Measurements from ENCODE around the gene BTNL9.
"Not testable (repeated sequence)": the region's sequence is repeated elsewhere in the genome, so short reads cannot be mapped to it uniquely, and the experiment has no call there.

Gene BTNL9

GRCh38 chr5:181039931-181040630, at the start of gene BTNL9:
TSS of gene BTNL9 (plus strand) at chr5:181040266. CDS start at chr5:181045490, 5,224 bp downstream.
- DNase-seq = no peak

DNA sequence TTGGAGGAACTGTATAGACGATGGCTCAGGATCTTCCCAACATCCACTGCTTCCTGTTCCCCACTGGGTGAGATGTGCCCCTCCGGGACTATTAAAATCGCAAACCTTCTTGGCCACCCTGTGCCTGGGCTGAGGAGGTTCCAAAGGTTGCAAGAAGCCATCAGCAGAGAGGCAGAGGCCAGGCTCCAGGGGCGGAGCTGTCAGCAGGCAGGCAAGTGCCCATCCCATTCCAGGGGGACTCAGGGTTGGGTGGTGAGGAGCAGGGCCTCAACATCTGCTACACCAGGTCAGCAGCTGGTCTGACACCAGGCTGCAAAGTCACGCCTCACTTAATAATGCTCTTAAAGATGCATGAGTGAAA, 49.2 kb upstream of the BTNL9 start:
- DNase-seq = no peak

DNA sequence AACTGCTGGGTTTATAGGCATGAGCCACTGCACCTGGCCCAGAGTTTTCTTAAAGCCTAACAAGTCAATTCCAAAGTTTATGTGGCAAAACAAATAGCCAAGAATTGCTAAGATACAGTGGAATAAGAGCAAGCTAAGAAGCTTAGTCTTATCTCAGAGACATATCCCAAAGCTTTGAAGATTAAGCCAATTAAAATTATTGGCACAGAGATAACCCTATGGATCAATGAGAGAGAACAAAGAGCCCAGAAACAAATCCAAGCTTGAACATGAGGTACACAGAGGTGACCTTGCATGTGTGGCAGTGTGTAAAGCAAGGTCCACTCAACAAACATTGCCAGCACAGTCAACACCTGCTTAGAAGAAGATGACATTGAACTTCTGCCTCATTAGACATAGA, 38.1 kb upstream of the BTNL9 start:
- no peak for DNase-seq

GRCh38 chr5:181005791-181006190, 34.3 kb upstream of the BTNL9 start:
- no peak for DNase-seq

DNA sequence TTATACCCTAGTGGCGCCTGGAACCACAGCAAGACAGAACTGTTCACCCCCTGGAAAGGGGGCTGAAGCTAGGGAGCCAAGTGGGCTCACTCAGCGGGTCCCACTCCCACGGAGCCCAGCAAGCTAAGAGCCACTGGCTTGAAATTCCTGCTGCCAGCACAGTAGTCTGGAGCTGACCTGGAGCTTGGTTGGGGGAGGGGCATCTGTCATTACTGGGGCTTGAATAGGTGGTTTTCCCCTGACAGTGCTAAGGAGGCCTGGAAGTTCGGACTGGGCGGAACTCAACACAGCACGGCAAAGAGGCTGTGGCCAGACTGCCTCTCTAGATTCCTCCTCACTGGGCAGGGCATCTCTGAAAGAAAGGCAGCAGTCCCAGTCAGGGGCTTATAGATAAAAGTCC, 31.9 kb upstream of the BTNL9 start:
- no peak for DNase-seq

DNA sequence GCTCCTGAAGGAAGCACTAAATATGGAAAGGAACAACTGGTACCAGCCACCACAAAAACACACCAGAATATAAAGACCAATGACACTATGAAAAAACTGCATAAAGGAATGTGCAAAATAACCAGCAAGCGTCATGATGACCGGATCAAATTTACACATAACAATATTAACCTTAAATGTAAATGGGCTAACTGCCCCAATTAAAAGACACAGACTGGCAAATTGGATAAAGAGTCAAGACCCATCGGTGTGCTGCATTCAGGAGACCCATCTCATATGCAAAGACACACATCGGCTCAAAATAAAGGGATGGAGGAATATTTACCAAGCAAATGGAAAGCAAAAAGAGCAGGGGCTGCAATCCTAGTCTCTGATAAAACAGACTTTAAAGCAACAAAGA, 30.0 kb upstream of the BTNL9 start:
- not testable (repeated sequence) for DNase-seq

DNA sequence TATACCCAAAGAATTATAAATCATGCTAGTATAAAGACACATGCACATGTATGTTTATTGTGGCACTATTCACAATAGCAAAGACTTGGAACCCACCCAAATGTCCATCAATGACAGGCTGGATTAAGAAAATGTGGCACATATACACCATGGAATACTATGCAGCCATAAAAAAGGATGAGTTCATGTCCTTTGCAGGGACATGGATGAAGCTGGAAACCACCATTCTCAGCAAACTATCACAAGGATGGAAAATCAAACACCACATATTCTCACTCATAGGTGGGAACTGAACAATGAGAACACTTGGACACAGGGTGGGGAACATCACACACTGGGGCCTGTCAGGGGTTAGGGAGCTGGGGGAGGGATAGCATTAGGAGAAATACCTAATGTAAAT, 25.4 kb upstream of the BTNL9 start:
- not testable (repeated sequence) for DNase-seq

DNA sequence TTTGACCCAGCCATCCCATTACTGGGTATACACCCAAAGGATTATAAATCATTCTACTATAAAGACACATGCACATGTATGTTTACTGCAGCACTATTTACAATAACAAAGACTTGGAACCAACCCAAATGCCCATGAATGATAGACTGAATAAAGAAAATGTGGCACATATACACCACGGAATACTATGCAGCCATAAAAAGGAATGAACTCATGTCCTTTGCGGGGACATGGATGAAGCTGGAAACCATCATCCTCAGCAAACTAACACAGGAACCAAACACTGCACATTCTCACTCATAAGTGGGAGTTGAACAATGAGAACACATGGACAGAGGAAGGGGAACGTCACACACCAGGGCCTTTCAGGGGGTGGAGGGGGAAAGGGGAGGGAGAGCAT, 22.6 kb upstream of the BTNL9 start:
- not testable (repeated sequence) for DNase-seq

DNA sequence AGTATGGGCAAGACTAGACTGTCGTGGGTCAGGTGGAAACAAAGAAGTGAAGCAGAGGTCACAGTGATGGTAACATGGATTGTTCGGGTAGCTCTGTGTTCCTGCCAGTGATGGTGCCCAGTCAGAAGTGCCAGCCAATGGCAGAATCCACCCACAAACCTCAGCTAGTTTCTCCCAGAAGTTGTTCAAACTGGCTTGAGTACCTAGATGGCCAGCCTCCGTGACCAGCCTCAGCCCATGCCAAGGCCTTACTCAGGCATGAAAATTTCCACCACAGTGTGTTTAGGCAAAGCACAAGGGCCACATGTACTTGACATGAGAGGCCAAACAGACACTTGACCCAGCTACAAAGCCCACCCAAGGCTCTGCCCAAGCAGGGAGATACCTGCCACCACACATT, 19.4 kb upstream of the BTNL9 start:
- no peak for DNase-seq

- peak; percentile 14 for DNase-seq
Observed at GRCh38 chr5:181024245-181025064, 15.6 kb upstream of the BTNL9 start.

DNA sequence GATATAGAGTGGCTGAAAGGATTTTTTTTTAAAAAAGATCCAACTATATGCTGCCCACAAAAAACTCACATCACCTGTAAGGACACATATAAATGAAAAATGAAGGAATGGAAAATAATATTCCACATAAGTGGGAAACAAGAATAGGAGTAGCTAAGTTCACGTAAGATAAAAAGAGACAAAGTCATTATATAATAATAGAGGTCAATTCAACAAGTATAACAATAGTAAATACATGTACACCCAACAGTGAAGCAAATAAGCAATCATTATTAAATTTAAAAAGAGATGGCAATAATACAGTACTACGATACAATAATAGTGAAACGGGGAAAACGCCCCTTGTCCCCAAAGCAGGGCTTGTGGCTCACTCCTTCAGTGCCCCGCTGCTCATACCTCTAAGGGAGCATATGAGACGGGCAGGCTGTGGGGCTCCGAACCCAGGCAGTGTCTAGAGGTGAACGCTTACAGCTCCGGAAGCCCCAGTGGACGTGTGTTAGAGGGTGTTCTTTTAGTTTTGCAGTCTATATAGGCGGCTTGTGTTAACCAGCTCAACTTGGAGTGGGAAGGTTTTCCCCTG, 12.5 kb upstream of the BTNL9 start:
- no peak for DNase-seq

DNA sequence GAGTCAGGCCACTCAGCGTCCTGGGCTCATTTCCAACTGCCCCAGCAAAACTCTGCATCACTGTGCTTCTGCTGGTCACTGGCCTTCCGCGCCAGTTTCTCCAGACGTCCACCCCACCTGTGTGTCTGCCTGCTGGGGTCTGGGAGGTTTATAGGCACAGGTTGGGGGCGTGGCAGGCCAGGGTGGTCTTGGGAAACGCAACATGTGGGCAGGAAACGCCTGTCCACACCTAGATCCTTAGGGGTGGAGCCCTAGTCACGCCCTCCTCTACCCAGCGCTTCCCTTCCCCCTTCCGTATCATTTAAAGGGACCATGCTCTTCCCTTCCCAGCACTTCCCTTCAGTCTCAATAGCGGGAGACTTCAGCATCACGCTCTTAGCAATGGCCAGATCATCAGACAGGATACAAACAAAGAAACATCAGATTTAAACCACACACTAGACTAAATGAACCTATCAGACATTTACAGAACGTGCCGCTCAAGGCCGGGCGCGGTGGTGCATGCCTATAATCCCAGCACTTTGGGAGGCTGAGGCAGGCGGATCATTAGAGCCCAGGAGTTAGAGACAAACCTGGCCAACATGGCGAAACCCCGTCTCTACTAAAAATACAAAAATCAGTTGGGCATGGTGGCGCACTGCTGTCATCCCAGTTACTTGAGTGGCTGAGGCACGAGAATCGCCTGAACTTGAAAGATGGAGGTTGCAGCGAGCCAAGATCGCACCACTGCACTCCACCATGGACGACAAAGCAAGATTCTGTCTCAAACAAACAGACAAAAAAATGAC, 11.8 kb upstream of the BTNL9 start:
- no peak for DNase-seq

DNA sequence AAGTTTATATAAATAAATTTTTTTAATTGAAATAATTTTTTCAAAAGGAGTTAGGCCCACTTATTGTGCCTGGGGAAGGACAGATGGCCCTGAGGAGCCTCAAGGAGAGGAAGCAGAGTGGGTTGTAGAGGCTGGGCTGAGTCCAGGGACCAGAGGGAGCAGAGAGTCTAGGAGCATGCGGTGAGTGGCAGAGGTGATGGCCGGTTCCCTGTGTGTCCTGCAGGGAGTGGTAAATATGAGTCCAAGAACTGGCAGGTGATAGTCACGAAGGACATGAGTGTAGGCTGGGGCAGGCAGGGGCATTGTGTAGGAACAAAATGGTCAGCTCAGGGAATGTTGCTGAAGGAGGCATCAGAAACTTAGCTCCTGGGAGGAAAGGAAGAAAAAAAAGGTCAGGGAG, 8.3 kb upstream of the BTNL9 start:
- no peak for DNase-seq

DNA sequence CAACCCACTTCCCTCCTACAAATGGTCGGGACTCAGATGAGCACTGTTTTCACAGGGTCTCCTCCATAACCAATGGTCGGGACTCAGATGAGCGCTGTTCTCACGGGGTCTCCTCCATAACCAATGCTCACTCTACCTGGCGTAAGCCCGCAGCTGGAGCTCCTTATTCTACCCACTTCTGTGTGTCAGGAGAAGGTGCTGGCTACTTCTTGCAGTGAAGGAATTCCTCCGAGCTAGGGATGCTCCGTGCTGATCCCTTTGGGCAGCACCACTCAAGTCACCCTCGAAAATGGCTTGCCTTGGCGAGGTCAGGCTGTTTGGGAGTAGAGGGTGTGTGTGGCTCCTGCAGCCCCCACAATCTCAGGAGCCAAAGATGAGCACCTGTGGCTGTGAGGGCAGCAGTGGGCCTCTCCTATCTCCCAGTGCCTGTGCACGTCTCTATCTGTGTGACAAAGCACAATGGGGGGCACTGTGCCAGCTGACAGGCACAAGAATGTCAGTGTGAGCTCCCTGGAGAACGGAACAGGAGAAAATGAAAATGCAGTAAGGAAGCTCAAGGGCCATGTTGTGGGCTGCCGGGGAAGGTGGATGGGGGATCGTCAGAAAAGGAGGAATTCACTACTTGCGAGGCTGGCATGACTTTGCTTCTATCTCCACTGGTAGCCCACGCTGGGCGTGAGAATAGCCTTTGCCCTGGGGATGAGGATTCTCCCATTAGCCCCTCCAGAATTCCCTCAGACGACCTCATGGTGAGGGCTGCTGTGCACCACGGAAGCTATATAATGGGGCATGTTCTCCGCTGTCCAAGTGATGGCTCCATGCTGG, 3.9 kb upstream of the BTNL9 start:
- DNase-seq = no peak

DNA sequence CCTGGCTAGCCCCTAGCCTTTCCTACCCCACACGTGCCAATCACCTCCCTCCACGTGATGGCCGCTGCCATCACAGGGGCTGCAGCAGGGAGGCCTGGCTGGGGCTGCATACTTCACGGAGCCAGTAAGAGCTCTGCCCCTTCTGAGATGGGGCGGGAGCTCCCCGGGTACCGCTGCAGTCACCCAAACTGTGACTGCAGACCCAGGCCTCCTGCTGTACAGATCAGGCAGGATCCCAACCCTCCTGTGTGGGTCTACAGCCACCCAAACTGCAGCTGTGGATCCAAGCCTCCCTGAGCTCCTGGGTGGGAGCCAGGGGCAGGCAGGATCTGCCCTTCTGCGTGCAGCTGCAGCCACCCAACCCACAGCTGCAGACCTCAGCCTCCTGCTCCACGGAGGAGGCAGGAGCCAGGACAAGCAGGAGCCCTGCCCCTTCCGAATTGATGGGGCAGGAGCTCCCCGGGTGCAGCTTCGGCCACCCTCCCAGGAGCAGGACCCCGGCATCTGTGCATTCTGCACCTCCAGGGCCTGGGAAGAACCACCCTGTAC, 3.2 kb upstream of the BTNL9 start:
- DNase-seq = no peak

DNA sequence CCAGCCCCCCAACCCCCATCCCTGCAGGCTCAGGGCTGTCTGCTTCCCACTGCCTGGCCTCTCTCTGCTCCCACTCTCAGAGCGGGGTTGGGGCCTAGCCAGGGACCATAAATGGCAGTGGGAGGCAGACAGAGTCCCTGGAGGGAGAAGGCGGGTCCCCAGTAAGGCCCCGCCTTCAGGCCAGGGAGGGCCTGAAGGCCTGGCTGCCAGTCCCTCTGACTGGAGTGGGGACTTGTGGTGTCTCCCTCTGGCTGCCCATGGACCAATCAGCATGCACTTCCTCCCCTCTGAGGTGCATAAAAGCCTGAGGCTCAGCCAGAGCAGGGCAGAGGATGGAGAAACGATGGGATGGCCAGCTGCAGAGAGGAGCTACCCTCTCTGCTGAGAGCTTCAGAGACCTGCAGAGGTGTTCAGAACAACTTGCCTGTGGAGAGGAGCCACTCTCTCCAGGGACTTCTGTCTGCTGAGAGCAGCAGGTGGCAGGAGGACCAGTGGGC, 2.7 kb upstream of the BTNL9 start:
- DNase-seq = no peak

GRCh38 chr5:181039471-181039870, 595 bp upstream of the BTNL9 start:
- DNase-seq = no peak

DNA sequence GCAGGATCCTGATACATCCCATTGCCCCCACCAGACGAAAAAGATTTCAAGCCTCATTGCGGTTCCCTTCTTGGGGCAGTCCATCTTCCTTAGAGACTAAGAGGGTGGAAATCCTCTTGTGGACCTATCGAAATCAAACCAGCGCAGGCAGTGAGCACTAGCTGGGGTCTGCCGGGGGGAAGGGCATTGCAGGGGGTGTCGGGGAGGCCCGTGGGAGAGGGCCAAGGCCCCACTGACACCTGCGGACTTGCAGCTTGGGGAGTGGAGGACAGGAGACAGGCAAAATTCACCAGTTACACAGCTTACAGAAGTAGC, 522 bp downstream of the BTNL9 start:
- DNase-seq = no peak

GRCh38 chr5:181041043-181041442, 977 bp downstream of the BTNL9 start:
- DNase-seq = no peak

DNA sequence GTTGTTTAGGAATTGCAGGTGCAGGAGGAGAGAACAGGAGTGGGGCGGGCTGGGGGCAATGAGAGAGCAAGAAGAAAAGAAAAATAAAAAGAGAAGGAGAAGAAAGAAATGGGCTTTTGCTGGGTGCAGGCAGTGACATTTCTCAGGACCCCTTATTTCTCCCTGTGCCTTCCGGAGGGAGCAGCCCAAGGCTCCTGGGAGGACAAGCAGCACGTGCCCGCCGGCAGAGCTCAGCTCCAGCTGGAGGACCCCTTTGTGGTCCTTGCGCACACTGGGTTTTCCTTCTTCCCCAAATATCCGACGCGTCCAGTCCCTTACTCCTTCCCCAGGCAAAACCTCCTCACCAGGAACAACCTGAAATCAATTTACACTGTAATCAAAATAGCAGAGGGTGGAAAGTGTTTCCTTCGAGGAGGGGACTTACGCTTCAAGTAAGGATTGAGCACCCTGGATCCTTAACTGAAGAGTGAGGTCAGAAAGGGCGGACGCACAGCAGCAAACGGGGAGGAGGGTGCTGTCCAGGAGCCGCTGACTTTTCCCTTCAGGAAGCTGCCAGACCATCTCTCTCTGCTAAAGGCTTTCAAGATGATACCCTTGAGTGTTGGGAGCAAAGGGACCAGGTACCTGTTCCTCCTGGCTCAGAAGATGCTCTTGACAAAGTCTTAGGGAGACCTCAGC, 2.1 kb downstream of the BTNL9 start:
- no peak for DNase-seq

- no peak for DNase-seq
Observed at GRCh38 chr5:181042722-181043121, 2.7 kb downstream of the BTNL9 start.
